GM12878 (cell line): Measurements from ENCODE around the gene SEL1L. TPM values are rescaled to one million over a fixed set of nuclear protein-coding genes. Genes with fewer than 3 reads are reported as not detected.

Experiments
- ATAC-seq: fragments of 200-7000 bp; cut with Tn5 transposase; 3 replicates; pipeline ENCODE4 v1.9.1; 2020; ENCODE audit warnings: mild to moderate bottlenecking, moderate library complexity
- BruUV-seq: library from RNA; stranded (reverse); fragments of 400-500 nt; replicated peaks from 2 replicates; lab custom pipeline; 2021; lab: Mats Ljungman, UMichigan
- CTCF ChIA-PET: fragments of 300-600 bp; sonication (Branson Sonifier 250); formaldehyde crosslinking; extraction: SDS; loops from one replicate; lab custom pipeline; 2021; ENCODE audit warnings: inconsistent platforms; lab: Yijun Ruan, JAX
- POLR2A ChIA-PET: fragments of 350-600 bp; formaldehyde crosslinking; extraction: SDS; loops from one replicate; lab custom pipeline; 2021; ENCODE audit warnings: inconsistent platforms; lab: Charles Lee
- RAD21 ChIA-PET: fragments of 300-600 bp; sonication (Branson Sonifier 250); formaldehyde crosslinking; loops from one replicate; lab custom pipeline; 2023; ENCODE audit warnings: antibody characterized with exemption; ENCODE audit not compliant: unreplicated experiment; lab: Charles Lee
- SMC1A ChIA-PET: fragments of 300-600 bp; sonication (Branson Sonifier 250); formaldehyde crosslinking; loops from one replicate; lab custom pipeline; 2023; ENCODE audit not compliant: unreplicated experiment, uncharacterized antibody; lab: Charles Lee
- DNase-seq: peaks from one replicate; pipeline ENCODE4 v3.0.0-alpha.2; 2011; ENCODE audit warnings: low read depth, low spot score
- FAIRE-seq: peaks from 3 replicates; lab custom pipeline; 2011; peaks lifted over from hg19 to GRCh38; lab: Jason Lieb, UNC
- H2AFZ ChIP-seq: 2 replicates; pipeline ENCODE4 v1.6.0; 2011; ENCODE audit warnings: low read depth, low read length, control low read depth; ENCODE audit not compliant: control insufficient read depth
- H3K27ac ChIP-seq: 2 replicates; pipeline ENCODE4 v1.5.1; 2011; ENCODE audit warnings: control low read depth; ENCODE audit not compliant: control insufficient read depth, insufficient read depth
- H3K27me3 ChIP-seq, 2 experiments: replicated peaks in 1 of 2; 2 replicates each; pipeline versions ENCODE4 v1.6.0 to v1.6.1; 2011; ENCODE audit warnings: low read length in 1 of 2; ENCODE audit not compliant: control insufficient read depth in 2 of 2, insufficient read depth in 2 of 2
- H3K36me3 ChIP-seq, 2 experiments: 2 replicates each; pipeline ENCODE4 v1.5.1; 2011; ENCODE audit warnings: low read length in 1 of 2; ENCODE audit not compliant: control insufficient read depth in 2 of 2, insufficient read depth in 2 of 2
- H3K4me1 ChIP-seq: 2 replicates; pipeline ENCODE4 v1.6.1; 2011; ENCODE audit warnings: mild to moderate bottlenecking, low read length, moderate library complexity, mixed read lengths; ENCODE audit not compliant: control insufficient read depth, insufficient read depth
- H3K4me2 ChIP-seq: 2 replicates; pipeline ENCODE4 v1.6.0; 2011; ENCODE audit warnings: control low read depth; ENCODE audit not compliant: control insufficient read depth, insufficient read depth
- H3K4me3 ChIP-seq: fragments of 200-600 bp; sonication (generic); 2 replicates; pipeline ENCODE4 v1.5.1; 2016
- H3K79me2 ChIP-seq: 2 replicates; pipeline ENCODE4 v1.6.0; 2011; ENCODE audit warnings: low read length; ENCODE audit not compliant: control insufficient read depth, insufficient read depth
- H3K9ac ChIP-seq: 2 replicates; pipeline ENCODE4 v1.8.0; 2011; ENCODE audit warnings: low read length, control low read depth, mixed read lengths; ENCODE audit not compliant: control insufficient read depth, insufficient read depth
- H3K9me3 ChIP-seq: replicated peaks from 3 replicates; pipeline ENCODE4 v1.5.1; 2011; ENCODE audit warnings: mild to moderate bottlenecking, low read length; ENCODE audit not compliant: control insufficient read depth, insufficient read depth
- H4K20me1 ChIP-seq: 2 replicates; pipeline ENCODE4 v1.6.0; 2011; ENCODE audit not compliant: control insufficient read depth, insufficient read depth
- ATF7 ChIP-seq: fragments of 450-650 bp; IDR thresholded peaks from 2 replicates; pipeline ENCODE4 v1.6.1; 2016; ENCODE audit warnings: low read depth, mild to moderate bottlenecking
- BACH1 ChIP-seq: fragments of 450-650 bp; IDR thresholded peaks from 2 replicates; pipeline ENCODE4 v1.6.1; 2017; ENCODE audit warnings: mild to moderate bottlenecking, borderline replicate concordance
- CHD1 ChIP-seq: IDR thresholded peaks from 2 replicates; pipeline ENCODE4 v1.6.1; 2012; ENCODE audit warnings: low read depth, low read length, improper control_type of control experiment
- CREM ChIP-seq: IDR thresholded peaks from 2 replicates; pipeline ENCODE4 v1.6.1; 2014; ENCODE audit warnings: antibody characterized with exemption, low read depth
- IKZF1 ChIP-seq: fragments of 450-650 bp; conservative IDR thresholded peaks from 2 replicates; pipeline ENCODE4 v1.6.1; 2017; ENCODE audit warnings: antibody characterized with exemption, mild to moderate bottlenecking
- MEF2B ChIP-seq: fragments of 450-650 bp; IDR thresholded peaks from 2 replicates; pipeline ENCODE4 v1.6.1; 2018; ENCODE audit warnings: mild to moderate bottlenecking, moderate library complexity; ENCODE audit not compliant: partially characterized antibody, poor library complexity, severe bottlenecking
- MXI1 ChIP-seq: fragments of 150-350 bp; IDR thresholded peaks from 2 replicates; pipeline ENCODE4 v1.6.1; 2011; ENCODE audit warnings: low read depth, mild to moderate bottlenecking, inconsistent platforms, low read length, improper control_type of control experiment
- PAX8 ChIP-seq: fragments of 450-650 bp; IDR thresholded peaks from 2 replicates; pipeline ENCODE4 v1.6.1; 2017; ENCODE audit warnings: mild to moderate bottlenecking, moderate library complexity
- SIX5 ChIP-seq: IDR thresholded peaks from 2 replicates; pipeline ENCODE4 v1.6.1; 2011; ENCODE audit warnings: mild to moderate bottlenecking, low read depth, low read length, moderate library complexity; ENCODE audit not compliant: severe bottlenecking
- SMAD1 ChIP-seq: fragments of 450-650 bp; IDR thresholded peaks from 2 replicates; pipeline ENCODE4 v1.6.1; 2018; ENCODE audit warnings: mild to moderate bottlenecking, low read depth; ENCODE audit not compliant: partially characterized antibody
- SMAD5 ChIP-seq: IDR thresholded peaks from 2 replicates; pipeline ENCODE4 v1.6.1; 2016; ENCODE audit warnings: antibody characterized with exemption, low read depth
- SUPT20H ChIP-seq: IDR thresholded peaks from 2 replicates; pipeline ENCODE4 v1.6.1; 2011; ENCODE audit warnings: low read depth, mild to moderate bottlenecking, low read length, moderate library complexity, borderline replicate concordance; ENCODE audit not compliant: control insufficient read depth
- SUZ12 ChIP-seq: fragments of 200-600 bp; sonication (generic); IDR thresholded peaks from one replicate; pipeline ENCODE4 v1.6.1; 2018; ENCODE audit warnings: antibody characterized with exemption, mild to moderate bottlenecking; ENCODE audit not compliant: unreplicated experiment
- YBX1 ChIP-seq: fragments of 450-650 bp; IDR thresholded peaks from 2 replicates; pipeline ENCODE4 v1.6.1; 2016; ENCODE audit warnings: antibody characterized with exemption
- YY1 ChIP-seq: IDR thresholded peaks from 2 replicates; pipeline ENCODE4 v1.6.1; 2011; ENCODE audit warnings: low read depth, mild to moderate bottlenecking, low read length
- ZBTB40 ChIP-seq: fragments of 450-650 bp; IDR thresholded peaks from 2 replicates; pipeline ENCODE4 v1.6.1; 2016; ENCODE audit warnings: mild to moderate bottlenecking, moderate library complexity, borderline replicate concordance
- ZNF207 ChIP-seq: fragments of 450-650 bp; IDR thresholded peaks from 2 replicates; pipeline ENCODE4 v1.6.1; 2014; ENCODE audit warnings: antibody characterized with exemption, mild to moderate bottlenecking, borderline replicate concordance
- ZNF24 ChIP-seq: fragments of 450-650 bp; IDR thresholded peaks from 2 replicates; pipeline ENCODE4 v1.6.1; 2017; ENCODE audit warnings: antibody characterized with exemption, mild to moderate bottlenecking
- ZNF384 ChIP-seq: IDR thresholded peaks from 2 replicates; pipeline ENCODE4 v1.6.1; 2012; ENCODE audit warnings: low read depth, mild to moderate bottlenecking, low read length, improper control_type of control experiment, borderline replicate concordance
- ZSCAN29 ChIP-seq: fragments of 450-650 bp; IDR thresholded peaks from 2 replicates; pipeline ENCODE4 v1.6.1; 2017; ENCODE audit warnings: mild to moderate bottlenecking, moderate library complexity
- WGBS: methylation state at CpG from one replicate; pipeline ENCODE4 v1.1.6; 2016; ENCODE audit warnings: low lambda C conversion rate; ENCODE audit not compliant: insufficient replicate concordance, insufficient coverage; ENCODE audit errors: missing lambda C conversion rate; 5-methylcytosine and 5-hydroxymethylcytosine counted together
- in situ Hi-C: fragments of 300-500 bp; cut with MboI; formaldehyde crosslinking; loops from 9 replicates; pipeline ENCODE4 v1.14.3; 2018; ENCODE audit warnings: mixed read lengths
- intact Hi-C: fragments of 100-400 bp; cut with micrococcal nuclease; formaldehyde crosslinking; loops from one replicate; pipeline ENCODE4 v1.14.2; 2022; ENCODE audit not compliant: unreplicated experiment
- polyA plus RNA-seq, 11 experiments: library from polyadenylated mRNA; depleted of rRNA in 4 of 11; unstranded in 6 of 11; stranded (reverse) in 5 of 11; fragments of >200 nt; fragmentation: Nextera tagmentation in 4 of 11; fragmentation: Illumina TruSeq in 1 of 11; extraction: Ambion mirVana in 4 of 11; extraction: Trizol in 1 of 11; gene quantifications; 1 replicate in 1 of 11; 2 replicates in 10 of 11; pipeline versions ENCODE4 v1.2.1 to v1.2.3, GENCODE V29; 2011 to 2016; ENCODE audit warnings: inconsistent platforms in 2 of 11, missing spikeins in 2 of 11, low read depth in 1 of 11
- total RNA-seq, 4 experiments: library from RNA; depleted of rRNA in 3 of 4; stranded (reverse); fragments of >200 nt in 3 of 4; fragmentation: Illumina TruSeq in 1 of 4; extraction: Trizol in 1 of 4; gene quantifications; 2 replicates each; pipeline versions ENCODE4 v1.2.1 to v1.2.3, GENCODE V29; 2013 to 2021

The SEL1L gene
- total and polyA plus RNA-seq, 10 of the 15 experiments (the other 5 are each of a cell fraction or from before 2014, with no cell fraction given) = 13.4 to 57.2 (median 31.7) TPM

DNA sequence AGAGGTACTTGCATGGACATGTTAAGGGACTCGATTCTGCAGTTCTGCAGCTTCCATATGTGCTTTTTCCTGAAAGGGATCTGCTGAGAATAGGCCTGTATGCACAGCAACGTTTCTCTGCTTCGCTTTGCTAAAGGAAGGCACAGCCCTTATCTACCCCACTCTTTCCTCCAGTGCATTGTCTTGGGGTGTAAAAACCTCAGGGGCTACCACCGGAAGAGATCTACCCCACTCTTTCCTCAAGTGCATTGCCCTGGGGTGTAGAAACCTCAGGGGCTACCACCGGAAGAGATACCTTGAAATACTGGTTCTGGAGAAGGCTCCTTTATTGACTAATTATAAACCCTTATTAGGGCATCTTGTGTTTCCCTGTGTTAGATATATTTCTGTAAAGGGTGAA, 52.9 kb downstream of the SEL1L start:
- intact Hi-C loops = no loop called here
- no peak overlapping the region for H3K4me2 ChIP-seq
- BruUV-seq = no TSS peak
- H3K27me3 ChIP-seq = no peaks in the 10 kb centered on the region
- ATAC-seq (no peak), DNase-seq (no peak), FAIRE-seq (no peak)
- WGBS = 99% methylated on average over 5 of the region's 5 CpGs
- H3K9me3 ChIP-seq = no peaks in the 10 kb centered on the region; the same call in 2 of the 3 replicates
- no peak overlapping the region for H3K4me3 ChIP-seq
- POLR2A ChIA-PET = no interaction called here
- SMC1A ChIA-PET = no interaction called here
- RAD21 ChIA-PET = no interaction called here
- H3K27ac ChIP-seq = no peak overlapping the region
- CTCF ChIA-PET = interaction anchor here (0.6 to 1.6 kb wide), 2 partner anchors 16 to 211 kb away, joined by 3 read pairs; no protein-coding TSS in a partner anchor
- H4K20me1 ChIP-seq = no peaks in the 10 kb centered on the region
- H3K4me1 ChIP-seq = no peaks in the 10 kb centered on the region
- H2AFZ ChIP-seq = no peak overlapping the region
- no peaks in the 10 kb centered on the region for H3K79me2 ChIP-seq
- H3K9ac ChIP-seq = no peak overlapping the region
- H3K36me3 ChIP-seq = peaks cover 10 to 45% of the 10 kb centered on the region in 2 experiments
- in situ Hi-C loops = no loop called here
- TF ChIP-seq MXI1 (no peak), ZNF384 (no peak), SUPT20H (no peak), CHD1 (no peak), PAX8 (no peak), SMAD1 (no peak), BACH1 (no peak), SUZ12 (no peak), ATF7 (no peak), MEF2B (no peak), ZNF207 (no peak), ZSCAN29 (no peak), YBX1 (no peak), CREM (no peak), IKZF1 (no peak), ZNF24 (no peak), SIX5 (no peak), ZBTB40 (no peak), YY1 (no peak), SMAD5 (no peak)
